K562 (cell line): ENCODE results near the gene USP49. TPM values are rescaled to one million over a fixed set of nuclear protein-coding genes. Genes with fewer than 3 reads are reported as not detected.

ENCODE experiments used
- DMBX1 ChIP-seq: fragments of 250-450 bp; sonication (Bioruptor Pico); IDR thresholded peaks from 2 replicates; pipeline ENCODE4 v1.8.0; 2022; ENCODE audit warnings: inconsistent platforms, mild to moderate bottlenecking, moderate library complexity, borderline replicate concordance
- ERF ChIP-seq: fragments of 450-650 bp; formaldehyde crosslinking; IDR thresholded peaks from 2 replicates; pipeline ENCODE4 v1.4.0; 2020; ENCODE audit warnings: mild to moderate bottlenecking, mixed read lengths
- ETS2 ChIP-seq: IDR thresholded peaks from 2 replicates; pipeline ENCODE4 v1.6.1; 2016; ENCODE audit warnings: borderline replicate concordance, missing genetic modification characterization, mild to moderate bottlenecking, moderate library complexity, missing compliant biosample characterization; ENCODE audit not compliant: poor library complexity, severe bottlenecking
- ETV6 ChIP-seq, 3 experiments: fragments of 150-350 bp in 1 of 3; sonication (generic) in 1 of 3; formaldehyde crosslinking in 1 of 3; IDR thresholded peaks; 2 replicates each; pipeline versions ENCODE4 v1.6.1 to v1.8.0; 2014 to 2022; ENCODE audit warnings: borderline replicate concordance in 2 of 3, low read depth in 2 of 3, antibody characterized with exemption in 1 of 3, low read length in 1 of 3, mild to moderate bottlenecking in 1 of 3, missing genetic modification reagents in 1 of 3
- FOSL1 ChIP-seq: fragments of 200-800 bp; sonication (Bioruptor generic); conservative IDR thresholded peaks from 2 replicates; pipeline ENCODE4 v1.6.1; 2016; ENCODE audit warnings: missing genetic modification characterization, missing compliant biosample characterization
- GABPB2 ChIP-seq: fragments of 250-450 bp; sonication (Bioruptor Pico); conservative IDR thresholded peaks from 2 replicates; pipeline ENCODE4 v1.5.1; 2021; ENCODE audit warnings: mild to moderate bottlenecking
- GATAD2A ChIP-seq: fragments of 450-650 bp; IDR thresholded peaks from 2 replicates; pipeline ENCODE4 v1.6.1; 2017
- HDAC2 ChIP-seq: fragments of 450-650 bp; IDR thresholded peaks from 2 replicates; pipeline ENCODE4 v1.6.1; 2016; ENCODE audit warnings: mild to moderate bottlenecking
- NCOA1 ChIP-seq: fragments of 450-650 bp; IDR thresholded peaks from 2 replicates; pipeline ENCODE4 v1.6.1; 2016; ENCODE audit warnings: low read depth
- RBFOX2 ChIP-seq: fragments of 200-400 bp; formaldehyde crosslinking; IDR thresholded peaks from 2 replicates; pipeline ENCODE4 v1.6.1; 2017; ENCODE audit warnings: low read depth, mild to moderate bottlenecking, low read length, moderate library complexity
- SMC3 ChIP-seq: conservative IDR thresholded peaks from 2 replicates; pipeline ENCODE4 v1.6.1; 2011; ENCODE audit warnings: low read depth, low read length, improper control_type of control experiment; ENCODE audit not compliant: insufficient read depth
- SPI1 ChIP-seq: IDR thresholded peaks from 2 replicates; pipeline ENCODE4 v1.6.1; 2011; ENCODE audit warnings: low read depth, low read length, control low read depth, borderline replicate concordance
- TSC22D4 ChIP-seq: fragments of 450-650 bp; IDR thresholded peaks from 2 replicates; pipeline ENCODE4 v1.6.1; 2016; ENCODE audit warnings: missing genetic modification characterization, missing biosample characterization, control low read depth
- XRCC5 ChIP-seq: fragments of 200-400 bp; formaldehyde crosslinking; IDR thresholded peaks from 2 replicates; pipeline ENCODE4 v1.6.1; 2017; ENCODE audit warnings: low read depth, mild to moderate bottlenecking, low read length
- YBX1 ChIP-seq: fragments of 450-650 bp; IDR thresholded peaks from 2 replicates; pipeline ENCODE4 v1.7.1; 2016; ENCODE audit warnings: mild to moderate bottlenecking
- ZNF124 ChIP-seq: sonication (generic); formaldehyde crosslinking; IDR thresholded peaks from 2 replicates; pipeline ENCODE4 v1.8.1; 2022; ENCODE audit warnings: missing genetic modification reagents
- ZNF316 ChIP-seq: fragments of 450-650 bp; IDR thresholded peaks from 2 replicates; pipeline ENCODE4 v1.6.1; 2016
- polyA plus RNA-seq, 8 experiments: library from polyadenylated mRNA; depleted of rRNA in 4 of 8; stranded (reverse) in 5 of 8; unstranded in 3 of 8; fragments of >200 nt; fragmentation: Nextera tagmentation in 2 of 8; fragmentation: Illumina TruSeq in 1 of 8; extraction: Ambion mirVana in 2 of 8; extraction: Trizol in 1 of 8; gene quantifications; 2 replicates each; pipeline versions ENCODE4 v1.2.1 to v1.2.3, GENCODE V29; 2011 to 2014; ENCODE audit warnings: inconsistent platforms in 1 of 8, missing spikeins in 1 of 8
- total RNA-seq, 7 experiments: library from RNA; depleted of rRNA in 6 of 7; stranded (reverse); fragments of >200 nt in 6 of 7; fragmentation: Illumina TruSeq in 2 of 7; extraction: Trizol in 2 of 7; gene quantifications; 2 replicates each; pipeline versions ENCODE4 v1.2.1 to v1.2.3, GENCODE V29; 2011 to 2021; ENCODE audit warnings: low replicate concordance in 1 of 7
- TF ChIP-seq, protein P1 (sequence below): fragments of 450-650 bp; IDR thresholded peaks from 2 replicates; pipeline ENCODE4 v1.6.1; 2016; ENCODE audit warnings: low read depth
- TF ChIP-seq, protein P2 (sequence below), 3 experiments: IDR thresholded peaks in 2 of 3; conservative IDR thresholded peaks in 1 of 3; 2 replicates each; pipeline ENCODE4 v1.5.1; 2011 to 2012; ENCODE audit warnings: low read length in 3 of 3, mild to moderate bottlenecking in 3 of 3, control low read depth in 2 of 3, improper control_type of control experiment in 1 of 3, inconsistent platforms in 1 of 3, low read depth in 1 of 3, mixed read lengths in 1 of 3, moderate library complexity in 1 of 3; ENCODE audit not compliant: insufficient read depth in 2 of 3

USP49 gene
- total and polyA plus RNA-seq, 9 of the 15 experiments (the other 6 are each of a cell fraction or from before 2014, with no cell fraction given), result 1.0 to 9.9 (median 6.5) TPM

DNA sequence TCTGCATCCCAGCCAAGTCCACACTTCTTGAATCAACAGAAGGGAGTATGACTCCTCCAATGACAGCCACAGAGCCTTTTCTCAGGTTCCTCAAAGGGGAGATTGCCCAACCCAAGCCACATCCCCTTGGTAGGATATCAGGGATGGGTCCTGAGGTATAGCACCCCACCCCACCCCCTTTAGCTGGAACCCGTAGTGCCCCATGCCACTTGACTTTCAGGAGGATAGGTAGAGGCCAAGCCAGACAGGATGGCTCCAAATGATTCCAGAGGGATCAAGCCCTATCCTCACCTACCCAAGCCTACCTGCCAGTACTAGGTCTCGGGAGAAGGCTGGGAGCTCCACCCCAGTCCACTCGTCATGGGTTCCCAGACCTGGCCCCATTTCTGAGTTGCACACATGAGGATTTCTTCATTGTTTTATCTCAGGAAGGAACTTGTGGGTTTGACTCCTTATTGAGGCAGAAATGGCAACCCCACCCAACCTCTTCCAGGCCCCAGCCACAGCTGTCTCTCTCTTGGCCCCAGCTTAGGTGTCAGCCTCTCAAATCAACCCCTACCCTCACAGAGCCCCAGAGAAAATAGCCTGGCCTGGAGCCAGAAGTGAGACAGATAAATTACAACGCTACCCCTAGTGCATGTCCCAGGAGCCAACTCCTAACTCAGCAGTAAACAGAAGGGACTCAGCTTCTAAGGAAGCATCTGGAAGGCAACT, 42.8 kb upstream of the USP49 start (continued):
- TF ChIP-seq, protein P1, sequence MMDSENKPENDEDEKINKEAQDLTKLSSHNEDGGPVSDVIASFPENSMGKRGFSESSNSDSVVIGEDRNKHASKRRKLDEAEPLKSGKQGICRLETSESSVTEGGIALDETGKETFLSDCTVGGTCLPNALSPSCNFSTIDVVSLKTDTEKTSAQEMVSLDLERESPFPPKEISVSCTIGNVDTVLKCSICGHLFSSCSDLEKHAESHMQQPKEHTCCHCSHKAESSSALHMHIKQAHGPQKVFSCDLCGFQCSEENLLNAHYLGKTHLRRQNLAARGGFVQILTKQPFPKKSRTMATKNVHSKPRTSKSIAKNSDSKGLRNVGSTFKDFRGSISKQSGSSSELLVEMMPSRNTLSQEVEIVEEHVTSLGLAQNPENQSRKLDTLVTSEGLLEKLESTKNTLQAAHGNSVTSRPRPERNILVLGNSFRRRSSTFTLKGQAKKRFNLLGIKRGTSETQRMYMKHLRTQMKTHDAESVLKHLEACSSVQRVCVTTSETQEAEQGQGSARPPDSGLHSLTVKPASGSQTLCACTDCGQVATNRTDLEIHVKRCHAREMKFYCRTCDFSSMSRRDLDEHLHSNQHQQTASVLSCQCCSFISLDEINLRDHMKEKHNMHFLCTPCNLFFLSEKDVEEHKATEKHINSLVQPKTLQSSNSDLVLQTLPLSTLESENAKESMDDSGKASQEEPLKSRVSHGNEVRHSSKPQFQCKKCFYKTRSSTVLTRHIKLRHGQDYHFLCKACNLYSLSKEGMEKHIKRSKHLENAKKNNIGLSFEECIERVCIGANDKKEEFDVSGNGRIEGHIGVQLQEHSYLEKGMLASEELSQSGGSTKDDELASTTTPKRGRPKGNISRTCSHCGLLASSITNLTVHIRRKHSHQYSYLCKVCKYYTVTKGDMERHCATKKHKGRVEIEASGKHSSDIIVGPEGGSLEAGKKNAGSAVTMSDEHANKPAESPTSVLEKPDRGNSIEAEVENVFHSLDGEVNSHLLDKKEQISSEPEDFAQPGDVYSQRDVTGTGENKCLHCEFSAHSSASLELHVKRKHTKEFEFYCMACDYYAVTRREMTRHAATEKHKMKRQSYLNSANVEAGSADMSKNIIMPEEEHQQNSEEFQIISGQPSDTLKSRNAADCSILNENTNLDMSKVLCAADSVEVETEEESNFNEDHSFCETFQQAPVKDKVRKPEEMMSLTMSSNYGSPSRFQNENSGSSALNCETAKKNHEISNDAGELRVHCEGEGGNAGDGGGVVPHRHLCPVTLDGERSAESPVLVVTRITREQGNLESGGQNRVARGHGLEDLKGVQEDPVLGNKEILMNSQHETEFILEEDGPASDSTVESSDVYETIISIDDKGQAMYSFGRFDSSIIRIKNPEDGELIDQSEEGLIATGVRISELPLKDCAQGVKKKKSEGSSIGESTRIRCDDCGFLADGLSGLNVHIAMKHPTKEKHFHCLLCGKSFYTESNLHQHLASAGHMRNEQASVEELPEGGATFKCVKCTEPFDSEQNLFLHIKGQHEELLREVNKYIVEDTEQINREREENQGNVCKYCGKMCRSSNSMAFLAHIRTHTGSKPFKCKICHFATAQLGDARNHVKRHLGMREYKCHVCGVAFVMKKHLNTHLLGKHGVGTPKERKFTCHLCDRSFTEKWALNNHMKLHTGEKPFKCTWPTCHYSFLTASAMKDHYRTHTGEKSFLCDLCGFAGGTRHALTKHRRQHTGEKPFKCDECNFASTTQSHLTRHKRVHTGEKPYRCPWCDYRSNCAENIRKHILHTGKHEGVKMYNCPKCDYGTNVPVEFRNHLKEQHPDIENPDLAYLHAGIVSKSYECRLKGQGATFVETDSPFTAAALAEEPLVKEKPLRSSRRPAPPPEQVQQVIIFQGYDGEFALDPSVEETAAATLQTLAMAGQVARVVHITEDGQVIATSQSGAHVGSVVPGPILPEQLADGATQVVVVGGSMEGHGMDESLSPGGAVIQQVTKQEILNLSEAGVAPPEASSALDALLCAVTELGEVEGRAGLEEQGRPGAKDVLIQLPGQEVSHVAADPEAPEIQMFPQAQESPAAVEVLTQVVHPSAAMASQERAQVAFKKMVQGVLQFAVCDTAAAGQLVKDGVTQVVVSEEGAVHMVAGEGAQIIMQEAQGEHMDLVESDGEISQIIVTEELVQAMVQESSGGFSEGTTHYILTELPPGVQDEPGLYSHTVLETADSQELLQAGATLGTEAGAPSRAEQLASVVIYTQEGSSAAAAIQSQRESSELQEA, result no peak
- TF ChIP-seq HDAC2 (no peak), SMC3 (no peak), ERF (CRISPR knock-in tag) (no peak), NCOA1 (no peak), ETS2 (tag) (no peak), ZNF316 (peak; percentile 57), FOSL1 (tag) (0 out of 2 replicates have a peak, but pooled peaks have one; percentile 10), GATAD2A (no peak), GABPB2 (CRISPR knock-in tag) (no peak), YBX1 (no peak), DMBX1 (CRISPR knock-in tag) (no peak), SPI1 (0 out of 2 replicates have a peak, but pooled peaks have one; percentile 5), RBFOX2 (0 out of 2 replicates have a peak, but pooled peaks have one; percentile 10), ETV6 (IDR thresholded peaks at IDR 0.05; ENCODE audit: borderline replicate concordance in 1 of 2, low read depth in 2 of 2, low read length in 1 of 2) (0 out of 4 replicates have a peak, but pooled peaks of 1 of the 2 experiments have one; percentile 48), ETV6 (CRISPR knock-in tag; IDR thresholded peaks at IDR 0.05; ENCODE audit: borderline replicate concordance) (no peak), XRCC5 (no peak), ZNF124 (CRISPR knock-in tag) (no peak), TSC22D4 (tag) (no peak)
- TF ChIP-seq, protein P2, sequence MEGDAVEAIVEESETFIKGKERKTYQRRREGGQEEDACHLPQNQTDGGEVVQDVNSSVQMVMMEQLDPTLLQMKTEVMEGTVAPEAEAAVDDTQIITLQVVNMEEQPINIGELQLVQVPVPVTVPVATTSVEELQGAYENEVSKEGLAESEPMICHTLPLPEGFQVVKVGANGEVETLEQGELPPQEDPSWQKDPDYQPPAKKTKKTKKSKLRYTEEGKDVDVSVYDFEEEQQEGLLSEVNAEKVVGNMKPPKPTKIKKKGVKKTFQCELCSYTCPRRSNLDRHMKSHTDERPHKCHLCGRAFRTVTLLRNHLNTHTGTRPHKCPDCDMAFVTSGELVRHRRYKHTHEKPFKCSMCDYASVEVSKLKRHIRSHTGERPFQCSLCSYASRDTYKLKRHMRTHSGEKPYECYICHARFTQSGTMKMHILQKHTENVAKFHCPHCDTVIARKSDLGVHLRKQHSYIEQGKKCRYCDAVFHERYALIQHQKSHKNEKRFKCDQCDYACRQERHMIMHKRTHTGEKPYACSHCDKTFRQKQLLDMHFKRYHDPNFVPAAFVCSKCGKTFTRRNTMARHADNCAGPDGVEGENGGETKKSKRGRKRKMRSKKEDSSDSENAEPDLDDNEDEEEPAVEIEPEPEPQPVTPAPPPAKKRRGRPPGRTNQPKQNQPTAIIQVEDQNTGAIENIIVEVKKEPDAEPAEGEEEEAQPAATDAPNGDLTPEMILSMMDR (IDR thresholded peaks at IDR 0.05 in 2 of 3, conservative IDR thresholded peaks at IDR 0.05 in 1 of 3; ENCODE audit: insufficient read depth in 2 of 3, low read depth in 1 of 3, low read length in 3 of 3), result no peak
